NCI-H1417 (cell line): Measurements from ENCODE around the gene SRPRB.
A peak's percentile ranks its signal among the peaks of the same experiment; 100 is the strongest.

Source experiments
- DNase-seq, 3 experiments: peaks; one replicate each; lab custom pipeline; 2025; lab: John Stamatoyannopoulos, UW

SRPRB gene

DNA sequence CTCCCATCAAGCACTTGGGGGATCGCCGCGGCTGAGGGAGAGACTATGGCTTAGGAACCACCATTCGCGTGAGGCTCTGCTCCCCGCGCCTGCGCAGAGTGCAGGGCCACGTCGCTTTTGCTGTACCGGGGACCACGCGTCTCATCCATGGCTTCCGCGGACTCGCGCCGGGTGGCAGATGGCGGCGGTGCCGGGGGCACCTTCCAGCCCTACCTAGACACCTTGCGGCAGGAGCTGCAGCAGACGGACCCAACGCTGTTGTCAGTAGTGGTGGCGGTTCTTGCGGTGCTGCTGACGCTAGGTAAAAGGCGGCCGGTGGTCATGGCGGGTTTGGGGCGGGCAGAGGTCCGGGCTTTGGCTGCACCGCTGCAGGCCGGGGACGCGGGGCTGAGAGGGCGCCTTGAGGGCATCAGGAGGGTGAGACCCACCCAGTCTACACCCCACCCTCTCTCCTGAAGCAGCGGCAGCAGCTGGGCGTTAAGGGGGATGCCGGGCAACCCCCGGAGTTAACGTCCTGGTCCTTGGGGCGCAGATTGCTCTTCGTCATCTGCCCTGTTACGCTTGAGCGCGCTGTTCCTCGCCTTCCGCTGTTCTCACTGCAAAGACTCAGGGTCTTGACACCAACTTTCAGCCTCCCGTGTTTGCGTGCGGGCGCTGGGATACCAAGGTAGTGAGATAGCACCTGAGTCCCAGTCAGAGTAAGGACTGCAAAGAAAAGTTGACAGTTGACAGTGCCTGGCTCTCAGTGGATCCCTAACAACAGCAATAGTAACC, at the start of gene SRPRB:
Gene SRPRB (plus strand): TSS at position 114 of the 774 bp plus-strand sequence. CDS start 34 bp downstream, at position 148.
- peak; percentile 93 to 97 (median 95) for DNase-seq

DNA sequence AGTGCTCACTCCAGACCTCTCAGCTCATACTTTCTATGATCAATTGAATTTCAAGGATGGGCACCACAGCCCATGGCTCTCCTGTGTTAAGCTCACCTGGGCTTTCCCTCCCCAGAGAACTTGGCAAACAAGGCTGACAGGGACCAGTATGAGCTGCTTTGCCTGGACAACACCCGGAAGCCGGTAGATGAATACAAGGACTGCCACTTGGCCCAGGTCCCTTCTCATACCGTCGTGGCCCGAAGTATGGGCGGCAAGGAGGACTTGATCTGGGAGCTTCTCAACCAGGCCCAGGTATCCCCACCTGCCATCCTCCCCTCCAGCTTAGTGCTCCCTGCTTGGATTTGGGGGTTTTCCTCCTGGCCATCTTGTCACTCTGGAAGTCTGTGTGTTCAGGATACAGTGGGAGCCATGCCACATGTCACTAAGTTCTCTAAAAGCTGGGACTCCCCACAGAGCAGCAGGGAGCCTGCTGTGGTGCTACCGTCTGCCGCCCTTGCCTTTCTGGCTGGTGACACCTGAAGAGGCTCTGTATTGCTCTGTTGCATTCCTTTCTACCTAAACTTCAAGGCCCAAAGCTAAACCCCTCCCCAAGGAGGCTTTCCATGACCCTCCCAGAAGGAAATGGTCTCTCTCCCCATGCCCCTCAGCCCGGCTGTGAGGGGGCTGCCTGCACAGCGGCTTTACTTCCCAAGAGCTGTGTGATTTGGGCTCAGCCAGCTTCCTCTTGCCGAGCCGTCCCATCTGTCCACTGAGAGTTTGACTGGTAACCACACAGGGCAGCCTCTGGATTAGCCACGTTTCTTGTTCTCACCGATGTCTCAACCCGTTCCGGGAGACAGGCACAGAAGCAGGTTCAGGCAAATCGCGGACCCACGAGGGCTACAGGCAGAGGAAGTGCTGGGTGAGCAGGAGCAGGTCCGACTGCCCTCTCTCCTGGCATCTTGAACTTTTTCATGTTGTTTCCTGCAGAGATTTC, 48.6 kb upstream of the SRPRB start:
- no peak for DNase-seq

DNA sequence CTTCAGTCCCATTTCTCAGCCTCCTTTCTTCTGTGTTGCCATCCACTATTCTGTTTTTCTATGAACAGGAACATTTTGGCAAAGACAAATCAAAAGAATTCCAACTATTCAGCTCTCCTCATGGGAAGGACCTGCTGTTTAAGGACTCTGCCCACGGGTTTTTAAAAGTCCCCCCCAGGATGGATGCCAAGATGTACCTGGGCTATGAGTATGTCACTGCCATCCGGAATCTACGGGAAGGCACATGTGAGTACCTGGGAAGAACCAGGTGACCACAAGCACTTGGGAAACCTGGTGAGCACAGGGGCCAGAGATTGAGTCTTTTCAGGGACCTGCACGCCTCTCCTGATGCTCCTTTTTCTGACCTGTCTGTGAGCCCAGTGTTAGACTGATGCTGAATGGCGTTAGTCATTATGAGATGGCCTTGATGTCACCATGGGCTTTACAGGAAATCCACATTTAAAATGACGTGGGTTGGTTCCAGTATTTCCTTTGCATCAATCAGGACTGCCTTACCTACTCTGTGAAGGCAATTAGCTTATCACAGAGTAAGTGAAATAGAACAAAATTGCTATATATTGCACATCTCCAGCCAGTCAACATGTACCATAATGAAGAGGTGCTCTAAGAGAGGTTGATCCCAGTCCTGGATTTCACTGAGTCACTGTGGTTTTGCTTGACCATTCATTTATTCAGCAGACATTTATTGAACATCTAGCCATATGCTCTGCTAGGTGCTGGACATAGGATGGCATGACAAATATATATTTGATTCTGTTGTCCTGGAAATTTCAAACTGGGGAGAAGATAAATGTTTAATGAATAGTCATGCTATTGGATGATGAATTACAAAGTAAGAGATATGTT, 47.7 kb upstream of the SRPRB start:
- DNase-seq, result no peak

- DNase-seq, result no peak
Measured at GRCh38 chr3:133758568-133758928, 47.1 kb upstream of the SRPRB start.

GRCh38 chr3:133758964-133759739, 46.5 kb upstream of the SRPRB start:
- no peak for DNase-seq

DNA sequence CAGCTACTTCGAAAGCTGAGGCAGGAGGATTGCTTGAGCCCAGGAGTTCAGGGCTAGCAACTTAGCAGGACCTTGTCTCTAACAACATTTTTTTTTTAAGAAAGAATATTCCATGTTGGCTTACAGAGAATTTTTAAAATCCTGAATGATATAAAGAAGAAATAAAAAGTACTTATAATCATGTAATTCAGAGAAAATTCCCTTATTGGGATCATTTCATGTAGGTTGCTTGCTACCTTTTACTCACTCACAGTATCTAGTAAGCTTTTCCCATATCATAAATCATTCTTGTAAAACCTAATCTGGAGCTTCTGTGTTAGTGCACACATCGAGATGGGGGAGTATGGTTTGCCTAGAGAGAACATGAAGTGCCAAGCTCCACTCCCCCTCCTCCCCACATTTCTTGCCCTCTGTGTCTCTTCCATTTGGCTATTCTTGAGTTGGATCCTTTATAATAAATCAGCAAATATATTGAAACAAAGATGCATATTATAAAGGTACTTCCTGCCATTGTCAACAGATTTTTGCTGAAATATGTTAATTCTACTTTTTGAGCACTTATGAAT, 45.8 kb upstream of the SRPRB start:
- DNase-seq, result no peak

DNA sequence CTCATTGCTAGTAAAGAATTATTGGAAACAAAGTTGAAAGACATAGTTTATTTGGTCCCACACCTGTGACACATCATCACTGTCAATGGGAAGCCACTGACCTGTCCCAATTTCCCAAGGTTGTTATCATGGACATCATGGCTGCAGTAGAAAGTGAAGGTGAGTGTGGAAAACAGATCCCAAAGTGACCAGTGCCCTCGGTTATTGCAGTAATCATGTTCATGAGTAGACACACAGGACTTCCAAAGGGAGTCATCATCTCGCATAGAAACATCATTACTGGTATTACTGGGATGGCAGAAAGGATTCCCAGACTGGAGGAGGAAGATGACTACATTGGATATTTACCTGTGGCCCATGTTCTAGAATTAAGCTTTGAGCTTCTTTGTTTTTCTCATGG, 44.7 kb upstream of the SRPRB start:
- no peak for DNase-seq

GRCh38 chr3:133761605-133762484, 43.8 kb upstream of the SRPRB start:
- DNase-seq, result no peak

DNA sequence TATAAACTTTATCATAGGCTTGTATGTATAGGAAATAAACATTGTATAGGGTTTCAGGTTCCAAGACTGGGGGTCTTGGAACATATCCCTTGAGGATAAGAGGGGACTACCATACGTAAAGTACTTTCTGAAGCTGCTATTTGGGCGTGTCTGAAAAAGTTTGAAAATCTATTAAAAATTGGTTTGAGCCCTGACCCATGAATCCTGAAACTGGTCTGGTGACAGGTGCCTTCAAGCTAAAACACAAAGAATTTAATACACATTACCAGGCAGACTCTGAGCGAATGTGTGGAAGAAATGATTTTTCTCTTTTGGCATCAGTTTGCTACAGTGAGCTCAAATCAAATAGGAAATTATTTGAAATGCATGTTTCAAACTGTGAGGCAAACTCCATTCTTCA, 43.1 kb upstream of the SRPRB start:
- DNase-seq, result no peak

DNA sequence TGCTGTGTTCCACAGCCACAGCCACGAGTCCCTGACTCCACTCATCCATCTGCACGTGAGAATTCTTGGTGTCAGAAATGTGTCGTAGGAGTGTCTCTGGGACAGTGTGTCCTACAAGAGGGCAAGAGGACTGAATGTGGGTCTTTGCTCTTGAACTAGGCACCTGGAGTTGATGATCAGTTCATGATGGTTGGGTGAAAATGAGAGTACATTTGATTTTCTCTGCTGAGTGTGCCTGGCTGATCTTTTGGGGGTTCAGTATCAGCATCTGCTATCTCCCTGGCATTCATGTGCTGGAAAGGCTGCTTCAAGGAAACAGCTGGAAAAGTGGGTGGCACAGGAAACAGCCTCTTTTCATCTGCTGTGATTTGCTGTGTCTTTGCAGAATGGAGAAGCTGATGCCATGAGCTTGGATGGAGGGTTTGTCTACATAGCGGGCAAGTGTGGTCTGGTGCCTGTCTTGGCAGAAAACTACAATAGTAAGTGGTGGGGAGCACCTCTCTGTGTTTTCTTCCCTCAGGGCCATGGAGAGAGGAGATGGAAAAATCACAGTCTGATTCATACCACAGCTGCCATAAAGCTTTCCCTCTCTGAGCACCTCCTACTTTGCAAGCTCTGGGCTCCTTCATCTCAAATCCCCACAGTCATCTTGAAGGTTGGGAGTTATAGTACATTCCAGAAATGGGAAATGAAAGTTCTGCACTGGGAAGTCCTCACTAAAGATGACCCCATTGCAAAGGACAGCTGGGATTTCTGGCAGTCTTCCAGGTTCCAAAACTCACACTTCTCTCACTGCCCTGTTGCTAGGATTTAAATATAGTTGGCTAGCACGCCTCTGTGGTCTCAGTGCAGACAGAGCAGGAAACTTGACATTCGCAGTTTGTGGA, 41.6 kb upstream of the SRPRB start:
- DNase-seq, result peak in 1 of 3 experiments; percentile 13

DNA sequence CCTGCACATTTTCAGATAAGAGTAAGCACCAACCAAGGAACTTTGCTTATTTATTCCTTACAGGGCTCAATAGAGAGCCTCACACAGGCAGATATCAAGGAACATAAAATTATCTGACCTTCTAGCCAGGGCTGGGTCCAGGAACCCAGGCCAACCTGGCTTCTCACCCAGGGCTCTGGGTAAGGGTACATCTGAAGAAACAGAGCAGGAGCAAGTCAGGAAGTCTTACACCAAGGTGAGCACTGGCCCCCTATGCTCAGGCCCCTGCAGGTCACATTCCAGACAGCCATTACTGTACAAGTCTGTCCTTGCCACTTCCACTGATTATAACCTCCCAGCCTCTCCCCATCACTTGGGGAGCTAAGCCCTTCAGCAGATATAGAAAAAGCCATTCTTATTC, 40.4 kb upstream of the SRPRB start:
- no peak for DNase-seq

GRCh38 chr3:133767607-133768006, 38.0 kb upstream of the SRPRB start:
- no peak for DNase-seq

GRCh38 chr3:133769536-133769935, 36.1 kb upstream of the SRPRB start:
- DNase-seq, result no peak

- DNase-seq, result no peak
Measured at GRCh38 chr3:133773732-133774131, 31.9 kb upstream of the SRPRB start.

GRCh38 chr3:133775309-133775708, 30.3 kb upstream of the SRPRB start:
- DNase-seq, result no peak

DNA sequence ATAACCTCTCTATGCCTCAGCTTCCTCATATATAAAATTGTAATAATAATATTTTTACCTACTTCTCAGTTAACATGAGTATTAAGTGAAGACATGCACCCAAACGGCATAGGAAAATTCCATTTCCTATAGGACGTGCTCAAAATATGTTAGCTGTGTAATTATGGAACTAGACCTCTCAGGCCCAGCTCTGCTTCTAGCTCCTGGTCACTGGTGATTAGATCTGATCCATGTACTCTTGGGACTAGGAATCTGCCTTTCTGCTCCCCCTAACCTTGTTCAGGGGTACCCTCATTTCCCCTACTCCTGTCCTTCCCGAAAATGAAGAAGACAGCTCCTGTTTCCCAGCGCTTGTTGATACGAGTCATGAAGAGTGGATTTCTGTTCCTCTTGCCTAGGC, 29.8 kb upstream of the SRPRB start:
- no peak for DNase-seq

DNA sequence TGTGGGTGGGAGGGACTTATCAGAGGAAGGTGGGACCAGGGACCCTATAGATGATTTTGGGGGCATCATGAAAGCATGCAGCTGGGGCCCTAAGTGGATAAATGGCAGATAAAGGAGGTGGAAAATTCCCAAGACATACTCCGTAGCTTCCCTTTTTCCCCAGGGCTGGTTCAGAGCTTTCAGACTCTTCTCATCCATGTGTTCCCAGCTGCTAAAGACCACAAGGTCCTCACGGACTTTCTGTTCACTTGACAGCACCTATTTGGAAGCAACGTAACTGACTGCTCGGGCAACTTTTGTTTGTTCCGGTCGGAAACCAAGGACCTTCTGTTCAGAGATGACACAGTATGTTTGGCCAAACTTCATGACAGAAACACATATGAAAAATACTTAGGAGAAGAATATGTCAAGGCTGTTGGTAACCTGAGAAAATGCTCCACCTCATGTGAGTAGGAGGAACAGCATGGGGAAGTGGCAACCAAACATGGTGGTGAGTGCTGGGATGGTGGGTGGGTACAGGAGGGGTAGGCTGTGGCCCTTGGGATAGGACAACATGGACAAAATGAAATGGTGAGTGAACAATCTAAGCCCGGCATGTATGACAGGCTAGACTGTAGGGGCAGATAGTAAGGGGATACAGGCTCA, 28.7 kb upstream of the SRPRB start:
- DNase-seq, result no peak

- no peak for DNase-seq
Measured at GRCh38 chr3:133777807-133778568, 27.6 kb upstream of the SRPRB start.
